RWPE1 (cell line): ENCODE data around the gene RLN2.
"Not testable (repeated sequence)": the region's sequence is repeated elsewhere in the genome, so short reads cannot be mapped to it uniquely, and the experiment has no call there.

Experiments
- CTCF ChIA-PET: fragments of 350-600 bp; sonication (Branson Sonifier 250); formaldehyde crosslinking; extraction: SDS; loops from one replicate; lab custom pipeline; 2021; lab: Yijun Ruan, JAX
- POLR2A ChIA-PET: fragments of 400-600 bp; formaldehyde crosslinking; extraction: SDS; loops from one replicate; lab custom pipeline; 2020; ENCODE audit warnings: antibody characterized with exemption; ENCODE audit not compliant: low non-redundant PET; lab: Yijun Ruan, JAX
- DNase-seq: peaks from one replicate; pipeline ENCODE4 v3.0.0; 2012; ENCODE audit warnings: low spot score
- H3K27ac ChIP-seq: fragments of 450-650 bp; 2 replicates; pipeline ENCODE4 v1.5.1; 2017
- TF ChIP-seq, protein P1 (sequence below): fragments of 450-650 bp; conservative IDR thresholded peaks from 2 replicates; pipeline ENCODE4 v1.5.1; 2017; ENCODE audit warnings: low read depth, mild to moderate bottlenecking

The RLN2 gene

DNA sequence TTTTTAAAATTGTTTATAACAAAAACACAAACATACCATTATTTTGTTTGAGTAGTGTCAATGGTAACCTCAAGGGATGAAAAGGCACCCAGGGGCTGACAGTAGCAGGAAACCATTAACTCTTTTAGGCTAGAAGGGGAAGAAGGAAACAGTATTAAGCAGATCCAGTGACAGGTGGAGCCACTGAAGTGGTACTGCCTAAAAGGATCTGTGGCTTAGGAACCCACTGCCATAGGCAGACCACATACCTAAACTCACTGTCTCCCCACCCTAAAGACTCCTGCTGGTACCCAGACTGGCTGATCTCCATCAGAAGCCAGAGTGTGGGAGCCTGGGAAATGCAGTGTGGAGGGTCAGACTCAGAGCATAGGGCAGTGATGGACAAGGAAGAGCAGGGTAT is 21.7 kb upstream of the RLN2 start:
- ChIA-PET POLR2A (no interaction called here), CTCF (interaction anchor here (0.7 kb wide), 2 partner anchors 9 to 140 kb away, joined by 3 to 5 read pairs; no protein-coding TSS in a partner anchor)
- TF ChIP-seq, protein P1, sequence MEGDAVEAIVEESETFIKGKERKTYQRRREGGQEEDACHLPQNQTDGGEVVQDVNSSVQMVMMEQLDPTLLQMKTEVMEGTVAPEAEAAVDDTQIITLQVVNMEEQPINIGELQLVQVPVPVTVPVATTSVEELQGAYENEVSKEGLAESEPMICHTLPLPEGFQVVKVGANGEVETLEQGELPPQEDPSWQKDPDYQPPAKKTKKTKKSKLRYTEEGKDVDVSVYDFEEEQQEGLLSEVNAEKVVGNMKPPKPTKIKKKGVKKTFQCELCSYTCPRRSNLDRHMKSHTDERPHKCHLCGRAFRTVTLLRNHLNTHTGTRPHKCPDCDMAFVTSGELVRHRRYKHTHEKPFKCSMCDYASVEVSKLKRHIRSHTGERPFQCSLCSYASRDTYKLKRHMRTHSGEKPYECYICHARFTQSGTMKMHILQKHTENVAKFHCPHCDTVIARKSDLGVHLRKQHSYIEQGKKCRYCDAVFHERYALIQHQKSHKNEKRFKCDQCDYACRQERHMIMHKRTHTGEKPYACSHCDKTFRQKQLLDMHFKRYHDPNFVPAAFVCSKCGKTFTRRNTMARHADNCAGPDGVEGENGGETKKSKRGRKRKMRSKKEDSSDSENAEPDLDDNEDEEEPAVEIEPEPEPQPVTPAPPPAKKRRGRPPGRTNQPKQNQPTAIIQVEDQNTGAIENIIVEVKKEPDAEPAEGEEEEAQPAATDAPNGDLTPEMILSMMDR = no peak
- no peak for DNase-seq
- no peak overlapping the region for H3K27ac ChIP-seq

DNA sequence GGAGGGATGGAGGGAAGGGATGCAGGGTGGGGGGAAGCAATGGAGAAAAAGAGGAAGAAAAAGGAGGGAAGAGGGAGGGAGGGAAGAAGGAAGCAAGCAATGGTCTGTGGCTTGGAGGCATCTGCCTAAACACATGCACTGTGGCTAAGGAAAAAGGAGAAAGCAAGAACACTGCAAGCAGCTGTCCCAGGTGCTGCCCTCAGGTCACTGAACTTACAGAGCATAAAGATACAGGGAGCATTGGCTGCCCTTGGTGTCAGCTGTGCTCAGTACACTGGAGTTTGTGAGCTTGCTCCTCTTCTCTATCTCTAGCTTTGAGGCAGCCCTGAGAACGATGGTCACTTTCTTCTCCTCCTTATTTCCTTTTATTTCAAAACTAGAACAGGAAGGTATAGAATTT is 17.1 kb upstream of the RLN2 start:
- CTCF ChIA-PET = interaction anchor here (0.6 kb wide), 1 partner anchor 30 kb away, joined by 4 read pairs; no protein-coding TSS in a partner anchor
- H3K27ac ChIP-seq, POLR2A ChIA-PET, DNase-seq: not testable (repeated sequence)

DNA sequence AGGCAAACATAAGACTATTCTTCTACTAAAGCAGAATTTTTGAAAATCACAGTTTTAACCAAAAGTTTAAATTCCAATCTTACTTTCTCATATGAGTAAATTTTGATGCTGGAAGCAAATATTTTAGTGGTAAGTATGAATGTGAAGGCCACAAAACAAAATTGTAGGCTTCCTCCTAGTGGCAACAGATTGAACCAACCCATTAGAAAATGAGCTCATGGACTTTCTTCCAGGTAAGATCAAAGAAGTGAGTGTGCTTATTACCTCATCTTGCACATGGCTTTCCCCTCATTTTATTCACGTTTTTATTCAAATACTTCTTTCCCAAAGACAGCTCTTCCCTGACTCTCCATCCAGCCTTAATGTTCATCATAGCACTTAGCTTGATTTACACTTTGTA is 16.5 kb upstream of the RLN2 start:
- ChIA-PET POLR2A (no interaction called here), CTCF (no interaction called here)
- TF ChIP-seq, protein P1 = no peak
- no peak for DNase-seq
- no peak overlapping the region for H3K27ac ChIP-seq

DNA sequence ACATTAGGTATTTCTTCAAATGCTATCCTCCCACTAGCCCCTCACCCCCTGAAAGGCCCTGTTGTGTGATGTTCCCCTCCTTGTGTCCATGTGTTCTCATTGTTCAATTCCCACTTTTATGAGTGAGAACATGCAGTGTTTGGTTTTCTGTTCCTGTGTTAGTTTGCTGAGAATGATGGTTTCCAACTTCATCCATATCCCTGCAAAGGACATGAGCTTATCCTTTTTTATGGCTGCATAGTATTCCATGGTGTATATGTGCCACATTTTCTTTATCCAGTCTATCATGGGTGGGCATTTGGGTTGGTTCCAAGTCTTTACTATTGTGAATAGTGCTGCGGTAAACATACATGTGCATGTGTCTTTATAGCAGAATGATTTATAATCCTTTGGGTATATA is 11.9 kb upstream of the RLN2 start:
- POLR2A ChIA-PET, CTCF ChIA-PET, H3K27ac ChIP-seq, DNase-seq: not testable (repeated sequence)

DNA sequence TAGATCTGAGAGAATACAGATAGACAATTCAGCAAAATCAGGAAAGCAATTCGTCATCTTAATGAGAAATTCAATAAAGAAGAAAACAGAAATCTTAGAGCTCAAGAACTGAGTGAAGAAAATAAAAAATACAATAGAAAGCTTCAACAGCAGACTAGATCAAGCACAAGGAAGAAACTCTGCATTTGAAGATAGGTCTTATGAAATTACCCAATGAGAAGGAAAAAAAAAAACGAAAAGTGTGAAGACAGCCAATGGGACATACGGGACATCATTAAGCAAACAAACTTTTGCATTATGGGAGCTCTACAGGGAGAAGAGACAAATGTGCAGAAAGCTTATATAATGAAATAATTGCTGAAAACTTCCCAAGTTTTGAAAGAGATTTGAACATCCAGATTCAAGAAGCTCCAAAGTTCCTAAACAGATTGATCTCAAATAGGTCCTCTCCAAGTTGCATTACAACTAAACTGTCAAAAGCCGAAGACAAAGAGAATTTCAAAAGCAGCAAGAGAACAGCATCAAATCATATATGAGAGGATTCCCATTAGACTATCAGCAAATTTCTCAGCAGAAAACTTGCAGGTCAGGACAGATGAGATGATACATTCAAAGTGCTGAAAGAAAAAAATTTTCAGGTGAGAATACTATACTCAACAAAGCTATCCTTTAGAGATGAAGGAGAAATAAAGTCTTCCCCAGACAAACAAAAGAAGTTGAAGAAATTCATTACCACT is 10.8 kb upstream of the RLN2 start:
- H3K27ac ChIP-seq = no peak overlapping the region
- POLR2A ChIA-PET = no interaction called here
- CTCF ChIA-PET = no interaction called here
- DNase-seq = no peak
- TF ChIP-seq, protein P1 = no peak

DNA sequence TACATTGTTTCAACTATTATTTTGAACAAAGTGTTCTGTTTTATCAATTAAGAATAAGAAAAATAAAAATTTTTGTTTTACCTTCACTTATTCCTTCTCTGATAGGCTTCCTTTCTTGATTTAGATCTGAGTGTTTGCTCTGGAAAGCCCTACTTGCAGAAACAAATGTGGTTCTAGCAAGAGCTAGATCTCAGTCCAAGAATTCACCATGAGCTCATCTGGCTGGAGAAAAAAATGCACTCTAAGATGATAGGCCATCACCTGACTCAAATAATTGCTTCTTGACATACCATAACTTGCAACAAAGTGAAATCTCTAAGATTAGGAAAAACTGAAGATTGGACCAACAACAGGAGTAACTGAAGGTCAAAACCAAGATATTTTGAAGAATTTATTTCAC is 6.3 kb upstream of the RLN2 start:
- H3K27ac ChIP-seq = no peak overlapping the region
- ChIA-PET POLR2A (no interaction called here), CTCF (interaction anchor here (0.7 kb wide), 1 partner anchor 74 kb away, joined by 4 read pairs; no protein-coding TSS in a partner anchor)
- DNase-seq = no peak
- TF ChIP-seq, protein P1 = no peak

DNA sequence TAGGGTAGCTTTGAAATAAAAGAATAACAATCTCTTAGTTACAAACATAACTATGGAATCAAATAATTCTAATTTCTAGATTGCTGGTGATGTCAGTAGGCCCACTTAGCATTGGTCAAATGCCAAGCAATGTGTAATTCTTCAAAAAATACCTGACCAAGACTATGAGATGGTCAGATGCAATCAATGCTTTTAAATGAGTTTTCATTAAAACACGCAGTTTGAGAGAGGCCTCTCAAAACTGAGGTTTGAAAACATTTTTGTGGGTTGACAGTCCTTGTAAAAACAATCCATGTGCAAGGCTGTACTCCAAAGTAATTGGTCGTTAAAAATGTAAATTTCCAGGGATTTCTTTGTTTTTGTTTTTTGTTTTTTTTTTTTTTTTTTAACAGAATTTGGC is 1.2 kb upstream of the RLN2 start:
- DNase-seq = no peak
- POLR2A ChIA-PET = no interaction called here

More for the DNA sequence above, 1.2 kb upstream of the RLN2 start:
- TF ChIP-seq, protein P1 = no peak
- H3K27ac ChIP-seq = no peak overlapping the region
- CTCF ChIA-PET = no interaction called here
